OCI-LY7 (cell line): ENCODE measurements around the gene HTR2C. TPM values are rescaled to one million over a fixed set of nuclear protein-coding genes. Genes with fewer than 3 reads are reported as not detected.

ENCODE experiments used
- BruUV-seq: library from RNA; stranded (reverse); fragments of 400-500 nt; replicated peaks from 2 replicates; lab custom pipeline; 2021; lab: Mats Ljungman, UMichigan
- CTCF ChIA-PET: fragments of 300-600 bp; sonication (Branson Sonifier 250); formaldehyde crosslinking; loops from one replicate; lab custom pipeline; 2022; ENCODE audit warnings: antibody characterized with exemption; ENCODE audit not compliant: unreplicated experiment; lab: Charles Lee
- POLR2A ChIA-PET: fragments of 300-600 bp; sonication (Branson Sonifier 250); formaldehyde crosslinking; loops from one replicate; lab custom pipeline; 2022; ENCODE audit warnings: antibody characterized with exemption; lab: Charles Lee
- DNase-seq: peaks from one replicate; pipeline ENCODE4 v3.0.0-alpha.2; 2015; ENCODE audit warnings: low spot score
- H2AFZ ChIP-seq: fragments of 200-600 bp; sonication (generic), shearing (Covaris generic); 2 replicates; pipeline ENCODE4 v1.6.1; 2014; ENCODE audit warnings: mild to moderate bottlenecking, antibody characterized with exemption, low read length, moderate library complexity
- H3K27ac ChIP-seq: fragments of 200-600 bp; sonication (generic); 2 replicates; pipeline ENCODE4 v1.5.1; 2014; ENCODE audit warnings: mixed run types, low read depth, mild to moderate bottlenecking, moderate library complexity, low read length, inconsistent platforms; ENCODE audit not compliant: poor library complexity, severe bottlenecking
- H3K36me3 ChIP-seq: fragments of 200-600 bp; sonication (generic); 2 replicates; pipeline ENCODE4 v1.6.1; 2014; ENCODE audit warnings: mild to moderate bottlenecking, antibody characterized with exemption, low read length, moderate library complexity, mixed read lengths; ENCODE audit not compliant: insufficient read depth
- H3K4me1 ChIP-seq: fragments of 200-600 bp; sonication (generic); 2 replicates; pipeline ENCODE4 v1.5.1; 2014; ENCODE audit warnings: mild to moderate bottlenecking, low read length; ENCODE audit not compliant: insufficient read depth, poor library complexity, severe bottlenecking
- H3K4me2 ChIP-seq: fragments of 200-600 bp; sonication (generic); 2 replicates; pipeline ENCODE4 v1.6.1; 2014; ENCODE audit warnings: mild to moderate bottlenecking, low read length
- H3K4me3 ChIP-seq: fragments of 200-600 bp; sonication (generic); 2 replicates; pipeline ENCODE4 v1.5.1; 2014; ENCODE audit warnings: mild to moderate bottlenecking, low read depth, low read length; ENCODE audit not compliant: poor library complexity, severe bottlenecking
- H3K79me2 ChIP-seq: fragments of 200-600 bp; sonication (generic); 2 replicates; pipeline ENCODE4 v1.6.1; 2016; ENCODE audit warnings: low read depth, mild to moderate bottlenecking, low read length, moderate library complexity, mixed read lengths; ENCODE audit not compliant: insufficient read depth
- H3K9me2 ChIP-seq: fragments of 200-600 bp; sonication (generic); 2 replicates; pipeline ENCODE4 v1.6.1; 2016; ENCODE audit warnings: mild to moderate bottlenecking, low read length, mixed read lengths; ENCODE audit not compliant: insufficient read depth
- H3K9me3 ChIP-seq: fragments of 200-600 bp; sonication (generic); 2 replicates; pipeline ENCODE4 v1.6.1; 2014; ENCODE audit warnings: mild to moderate bottlenecking, mixed run types, low read length, mixed read lengths
- H4K20me1 ChIP-seq: fragments of 200-600 bp; sonication (generic); 2 replicates; pipeline ENCODE4 v1.6.1; 2014; ENCODE audit warnings: mild to moderate bottlenecking, antibody characterized with exemption, low read length, moderate library complexity, mixed read lengths; ENCODE audit not compliant: insufficient read depth
- EZH2phosphoT487 ChIP-seq: fragments of 200-600 bp; sonication (generic); IDR thresholded peaks from 2 replicates; pipeline ENCODE4 v1.6.1; 2018; ENCODE audit warnings: low read depth, borderline replicate concordance, mild to moderate bottlenecking, mixed run types, antibody characterized with exemption, low read length, moderate library complexity, mixed read lengths
- intact Hi-C: fragments of 100-400 bp; cut with micrococcal nuclease; formaldehyde crosslinking; loops from one replicate; pipeline ENCODE4 v1.10.0; 2022; ENCODE audit not compliant: unreplicated experiment
- total RNA-seq, 2 experiments: library from RNA; depleted of rRNA in 1 of 2; stranded (reverse); fragments of >200 nt in 1 of 2; shearing (Covaris generic) in 1 of 2; gene quantifications; 2 replicates each; pipeline ENCODE4 v1.2.3, GENCODE V29; 2014 to 2022
- TF ChIP-seq, protein P1 (sequence below): fragments of 200-600 bp; sonication (generic); conservative IDR thresholded peaks from 2 replicates; pipeline ENCODE4 v1.5.1; 2014; ENCODE audit warnings: mild to moderate bottlenecking, antibody characterized with exemption, low read length, moderate library complexity, mixed read lengths

Gene HTR2C
- total RNA-seq, 2 experiments from 2014 or later: not detected

DNA sequence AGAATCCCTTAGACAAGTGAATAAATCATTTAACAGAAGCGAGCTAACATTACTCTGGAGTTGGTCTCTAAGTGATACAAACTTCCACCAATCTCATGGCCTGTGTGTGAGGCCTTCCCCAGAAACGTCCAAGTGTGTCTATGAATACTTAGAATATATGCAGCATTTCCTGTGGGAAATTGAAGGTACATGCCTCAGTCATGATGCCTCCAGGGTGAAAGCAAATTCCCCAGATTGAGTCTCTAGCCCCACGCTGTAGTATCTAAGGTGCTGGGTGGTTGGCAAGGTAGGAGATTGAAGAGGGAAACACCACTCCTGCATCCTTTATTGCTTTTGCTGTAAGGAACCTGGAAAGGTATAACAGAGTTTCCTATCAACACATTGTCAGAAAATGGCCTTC is 319.7 kb downstream of the HTR2C start:
- ChIA-PET CTCF (no interaction called here), POLR2A (no interaction called here)
- Histone ChIP-seq H4K20me1 (no peaks in the 10 kb centered on the region), H3K4me3 (no peak overlapping the region), H3K9me2 (no peaks in the 10 kb centered on the region), H2AFZ (no peak overlapping the region), H3K79me2 (no peaks in the 10 kb centered on the region), H3K4me1 (no peaks in the 10 kb centered on the region), H3K36me3 (no peaks in the 10 kb centered on the region), H3K4me2 (no peak overlapping the region), H3K9me3 (no peaks in the 10 kb centered on the region), H3K27ac (no peak overlapping the region)
- DNase-seq: no peak
- intact Hi-C loops: no loop called here
- TF ChIP-seq EZH2phosphoT487: no peak
- TF ChIP-seq, protein P1, sequence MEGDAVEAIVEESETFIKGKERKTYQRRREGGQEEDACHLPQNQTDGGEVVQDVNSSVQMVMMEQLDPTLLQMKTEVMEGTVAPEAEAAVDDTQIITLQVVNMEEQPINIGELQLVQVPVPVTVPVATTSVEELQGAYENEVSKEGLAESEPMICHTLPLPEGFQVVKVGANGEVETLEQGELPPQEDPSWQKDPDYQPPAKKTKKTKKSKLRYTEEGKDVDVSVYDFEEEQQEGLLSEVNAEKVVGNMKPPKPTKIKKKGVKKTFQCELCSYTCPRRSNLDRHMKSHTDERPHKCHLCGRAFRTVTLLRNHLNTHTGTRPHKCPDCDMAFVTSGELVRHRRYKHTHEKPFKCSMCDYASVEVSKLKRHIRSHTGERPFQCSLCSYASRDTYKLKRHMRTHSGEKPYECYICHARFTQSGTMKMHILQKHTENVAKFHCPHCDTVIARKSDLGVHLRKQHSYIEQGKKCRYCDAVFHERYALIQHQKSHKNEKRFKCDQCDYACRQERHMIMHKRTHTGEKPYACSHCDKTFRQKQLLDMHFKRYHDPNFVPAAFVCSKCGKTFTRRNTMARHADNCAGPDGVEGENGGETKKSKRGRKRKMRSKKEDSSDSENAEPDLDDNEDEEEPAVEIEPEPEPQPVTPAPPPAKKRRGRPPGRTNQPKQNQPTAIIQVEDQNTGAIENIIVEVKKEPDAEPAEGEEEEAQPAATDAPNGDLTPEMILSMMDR: no peak
- no TSS peak for BruUV-seq

DNA sequence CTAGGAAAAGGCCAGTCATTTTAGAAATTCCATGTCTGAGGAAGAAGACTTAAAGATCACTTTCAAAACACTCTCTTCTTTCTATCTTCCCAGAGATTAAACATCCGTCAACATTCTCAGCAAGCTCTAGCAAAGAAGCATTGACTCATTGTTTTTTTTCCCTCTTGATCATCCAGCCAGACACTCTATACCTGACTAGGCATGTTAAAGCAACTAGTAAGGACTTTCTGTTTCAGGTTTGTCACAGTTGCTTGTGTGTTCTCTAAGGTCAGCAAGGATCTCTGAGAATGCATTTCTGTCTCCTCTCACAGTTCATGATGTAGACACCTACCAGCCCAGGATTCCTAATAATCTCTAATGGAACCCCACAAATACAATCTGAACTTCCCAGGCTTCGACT is 321.4 kb downstream of the HTR2C start:
- no peak for DNase-seq
- H4K20me1 ChIP-seq: no peaks in the 10 kb centered on the region
- BruUV-seq: no TSS peak
- no peak overlapping the region for H3K4me2 ChIP-seq
- no peaks in the 10 kb centered on the region for H3K36me3 ChIP-seq
- H3K9me2 ChIP-seq: no peaks in the 10 kb centered on the region
- ChIA-PET POLR2A (no interaction called here), CTCF (no interaction called here)
- H3K4me3 ChIP-seq: no peak overlapping the region
- H2AFZ ChIP-seq: no peak overlapping the region
- H3K9me3 ChIP-seq: no peaks in the 10 kb centered on the region
- intact Hi-C loops: no loop called here
- H3K27ac ChIP-seq: no peak overlapping the region
- H3K4me1 ChIP-seq: no peaks in the 10 kb centered on the region
- H3K79me2 ChIP-seq: no peaks in the 10 kb centered on the region
- no peak for TF ChIP-seq EZH2phosphoT487
- TF ChIP-seq, protein P1: no peak

DNA sequence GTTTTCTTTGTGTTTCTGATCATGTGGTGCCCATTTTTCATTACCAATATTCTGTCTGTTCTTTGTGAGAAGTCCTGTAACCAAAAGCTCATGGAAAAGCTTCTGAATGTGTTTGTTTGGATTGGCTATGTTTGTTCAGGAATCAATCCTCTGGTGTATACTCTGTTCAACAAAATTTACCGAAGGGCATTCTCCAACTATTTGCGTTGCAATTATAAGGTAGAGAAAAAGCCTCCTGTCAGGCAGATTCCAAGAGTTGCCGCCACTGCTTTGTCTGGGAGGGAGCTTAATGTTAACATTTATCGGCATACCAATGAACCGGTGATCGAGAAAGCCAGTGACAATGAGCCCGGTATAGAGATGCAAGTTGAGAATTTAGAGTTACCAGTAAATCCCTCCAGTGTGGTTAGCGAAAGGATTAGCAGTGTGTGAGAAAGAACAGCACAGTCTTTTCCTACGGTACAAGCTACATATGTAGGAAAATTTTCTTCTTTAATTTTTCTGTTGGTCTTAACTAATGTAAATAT is 323.2 kb downstream of the HTR2C start:
- CTCF ChIA-PET: no interaction called here
- POLR2A ChIA-PET: no interaction called here

More for the DNA sequence above, 323.2 kb downstream of the HTR2C start:
- Histone ChIP-seq H3K4me1 (no peaks in the 10 kb centered on the region), H3K79me2 (no peaks in the 10 kb centered on the region), H3K9me2 (no peaks in the 10 kb centered on the region), H3K4me3 (no peak overlapping the region), H3K4me2 (no peak overlapping the region), H3K27ac (no peak overlapping the region), H4K20me1 (no peaks in the 10 kb centered on the region), H2AFZ (no peak overlapping the region), H3K36me3 (no peaks in the 10 kb centered on the region), H3K9me3 (no peaks in the 10 kb centered on the region)
- intact Hi-C loops: no loop called here
- TF ChIP-seq, protein P1: no peak
- TF ChIP-seq EZH2phosphoT487: no peak
- no peak for DNase-seq
- no TSS peak for BruUV-seq
